NCI-H2196 (cell line): Measurements from ENCODE around the gene GTF2IRD1.
A peak's percentile ranks its signal among the peaks of the same experiment; 100 is the strongest.
"Not testable (repeated sequence)": the region's sequence is repeated elsewhere in the genome, so short reads cannot be mapped to it uniquely, and the experiment has no call there.

ENCODE experiments used
- DNase-seq: peaks from one replicate; lab custom pipeline; 2025; ENCODE audit not compliant: unreplicated experiment; lab: John Stamatoyannopoulos, UW

GTF2IRD1 gene

GRCh38 chr7:74467876-74468275, 14.2 kb downstream of the GTF2IRD1 start:
- no peak for DNase-seq

- no peak for DNase-seq
Measured at GRCh38 chr7:74470504-74470903, 16.8 kb downstream of the GTF2IRD1 start.

GRCh38 chr7:74473116-74473515, 19.4 kb downstream of the GTF2IRD1 start:
- no peak for DNase-seq

- DNase-seq, result no peak
Measured at GRCh38 chr7:74474271-74474865, 20.7 kb downstream of the GTF2IRD1 start.

- DNase-seq, result peak; percentile 62
Measured at GRCh38 chr7:74475243-74475986, 21.7 kb downstream of the GTF2IRD1 start.

- no peak for DNase-seq
Measured at GRCh38 chr7:74475987-74476350, 22.3 kb downstream of the GTF2IRD1 start.

GRCh38 chr7:74476626-74477025, 22.9 kb downstream of the GTF2IRD1 start:
- no peak for DNase-seq

GRCh38 chr7:74478671-74479065, 25.0 kb downstream of the GTF2IRD1 start:
- DNase-seq, result no peak

GRCh38 chr7:74479066-74479781, 25.5 kb downstream of the GTF2IRD1 start:
- peak; percentile 71 for DNase-seq

GRCh38 chr7:74479961-74480829, 26.5 kb downstream of the GTF2IRD1 start:
- peak; percentile 31 for DNase-seq

GRCh38 chr7:74480861-74481417, 27.2 kb downstream of the GTF2IRD1 start:
- DNase-seq, result no peak

GRCh38 chr7:74481458-74482196, 27.9 kb downstream of the GTF2IRD1 start:
- DNase-seq, result no peak

GRCh38 chr7:74482197-74482467, 28.4 kb downstream of the GTF2IRD1 start:
- DNase-seq, result no peak

GRCh38 chr7:74482629-74483401, 29.1 kb downstream of the GTF2IRD1 start:
- no peak for DNase-seq

- no peak for DNase-seq
Measured at GRCh38 chr7:74483402-74484336, 30.0 kb downstream of the GTF2IRD1 start.

- no peak for DNase-seq
Measured at GRCh38 chr7:74485611-74486010, 31.9 kb downstream of the GTF2IRD1 start.

GRCh38 chr7:74488518-74489030, 34.9 kb downstream of the GTF2IRD1 start:
- not testable (repeated sequence) for DNase-seq
